Left lobe of liver (tissue), 2 donors: ENCODE measurements around the gene SH2D4B. TPM values are rescaled to one million over a fixed set of nuclear protein-coding genes. Genes with fewer than 3 reads are reported as not detected.

Experiments used
- ATAC-seq: fragments of 200-7000 bp; cut with Tn5 transposase; one replicate; pipeline ENCODE4 v1.9.1; 2020; ENCODE audit warnings: mild to moderate bottlenecking, moderate library complexity
- DNase-seq: peaks from one replicate; pipeline ENCODE4 v3.0.0-alpha.2; 2020; ENCODE audit warnings: low spot score
- total RNA-seq: library from RNA; stranded (reverse); gene quantifications from one replicate; pipeline ENCODE4 v1.2.1, GENCODE V29; 2021
- donor health status: DM: no; HTN: no; CAD: no; lungs with moderate emphysema.
- donor health status: DM: no; HTN: yes; CAD: no.

Gene SH2D4B
- total RNA-seq, 1 donor from 2014 or later: not detected

DNA sequence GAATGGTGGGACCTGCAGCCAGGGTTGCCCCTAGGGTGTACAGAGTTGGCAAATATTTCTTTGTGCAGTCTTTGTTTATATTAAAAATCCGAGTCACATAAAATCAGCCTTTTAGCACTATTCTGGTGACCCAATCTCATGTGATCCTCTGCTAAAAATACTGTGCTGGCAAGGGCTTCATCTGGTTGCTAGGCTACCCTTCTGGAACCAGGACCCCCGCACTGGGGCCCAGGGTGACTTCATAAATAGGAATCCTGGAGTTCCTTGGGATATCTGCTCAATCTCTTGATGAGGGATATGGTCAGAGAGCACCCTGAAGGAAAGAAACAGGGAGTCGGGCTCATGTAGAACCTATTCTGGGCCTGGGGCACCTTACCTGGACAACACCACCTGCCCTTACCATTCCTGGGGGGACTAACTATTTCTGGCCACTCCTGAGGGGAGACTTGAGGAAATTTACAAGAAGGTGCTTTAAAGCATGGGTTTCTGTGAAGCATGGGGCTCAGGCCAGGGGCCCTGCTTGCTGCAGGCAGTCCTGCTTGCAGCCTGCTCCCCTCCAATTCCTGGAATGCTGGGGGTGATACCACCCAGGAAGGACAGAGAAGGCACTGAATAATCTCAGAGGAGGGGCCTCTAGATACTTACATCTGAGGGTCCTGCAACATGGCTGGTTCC lies 44.7 kb downstream of the SH2D4B start:
- no peak for DNase-seq
- no peak for ATAC-seq

DNA sequence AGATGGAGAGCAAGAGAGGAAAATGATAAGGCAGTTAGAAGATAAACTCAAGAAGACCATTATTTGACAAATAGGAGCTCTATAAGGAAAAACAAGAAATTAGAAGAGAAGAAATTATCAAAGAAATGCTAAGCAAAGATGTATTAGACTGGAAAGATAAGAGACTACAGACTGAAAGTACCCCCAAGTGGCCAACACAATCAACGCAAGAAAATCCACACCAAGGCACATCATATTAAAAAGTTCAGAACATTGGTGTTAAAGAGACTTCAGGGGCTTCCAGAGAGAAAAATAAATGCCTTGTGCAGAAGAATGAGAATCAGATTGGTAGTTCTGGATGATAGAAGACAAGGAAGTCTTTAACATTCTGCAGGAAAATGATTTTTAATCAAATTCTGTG lies 46.0 kb downstream of the SH2D4B start:
- ATAC-seq (no peak), DNase-seq (no peak)

DNA sequence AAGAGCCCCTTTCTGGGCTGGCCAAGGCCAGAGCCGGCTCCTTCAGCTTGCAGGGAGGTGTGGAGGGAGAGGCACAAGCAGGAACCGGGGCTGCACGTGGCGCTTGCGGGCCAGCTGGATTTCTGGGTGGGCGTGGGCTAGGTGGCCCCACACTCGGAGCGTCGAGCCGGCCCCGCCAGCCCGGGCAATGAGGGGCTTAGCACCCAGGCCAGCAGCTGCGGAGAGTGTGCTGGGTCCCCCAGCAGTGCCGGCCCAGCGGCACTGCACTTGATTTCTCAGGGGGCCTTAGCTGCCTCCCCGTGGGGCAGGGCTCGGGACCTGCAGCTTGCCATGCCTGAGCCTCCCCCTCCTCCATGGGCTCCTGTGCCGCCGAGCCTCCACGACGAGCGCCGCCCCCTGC lies 48.1 kb downstream of the SH2D4B start:
- DNase-seq: peak; percentile 26
- ATAC-seq: no peak

DNA sequence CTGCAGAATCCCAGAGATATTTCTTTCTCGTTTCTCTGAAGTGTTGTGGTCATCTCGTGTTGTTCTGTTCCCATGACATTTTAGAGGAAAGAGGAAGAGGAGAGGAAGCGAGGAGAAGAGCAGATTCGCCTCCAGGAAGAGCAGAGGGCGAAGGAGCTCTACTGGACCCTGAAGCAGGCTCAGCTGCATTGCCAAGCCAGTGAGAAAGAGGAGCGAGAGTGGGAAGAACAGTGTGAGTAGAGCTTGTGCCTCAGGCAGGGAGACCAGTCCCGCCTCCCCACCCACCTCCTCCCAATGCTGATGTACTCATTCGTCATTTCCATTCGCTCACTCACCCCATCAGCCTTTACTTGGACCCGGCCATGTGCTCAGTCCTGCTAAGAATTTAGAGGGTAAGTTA lies 50.8 kb downstream of the SH2D4B start:
- ATAC-seq (no peak), DNase-seq (peak; percentile 21)

DNA sequence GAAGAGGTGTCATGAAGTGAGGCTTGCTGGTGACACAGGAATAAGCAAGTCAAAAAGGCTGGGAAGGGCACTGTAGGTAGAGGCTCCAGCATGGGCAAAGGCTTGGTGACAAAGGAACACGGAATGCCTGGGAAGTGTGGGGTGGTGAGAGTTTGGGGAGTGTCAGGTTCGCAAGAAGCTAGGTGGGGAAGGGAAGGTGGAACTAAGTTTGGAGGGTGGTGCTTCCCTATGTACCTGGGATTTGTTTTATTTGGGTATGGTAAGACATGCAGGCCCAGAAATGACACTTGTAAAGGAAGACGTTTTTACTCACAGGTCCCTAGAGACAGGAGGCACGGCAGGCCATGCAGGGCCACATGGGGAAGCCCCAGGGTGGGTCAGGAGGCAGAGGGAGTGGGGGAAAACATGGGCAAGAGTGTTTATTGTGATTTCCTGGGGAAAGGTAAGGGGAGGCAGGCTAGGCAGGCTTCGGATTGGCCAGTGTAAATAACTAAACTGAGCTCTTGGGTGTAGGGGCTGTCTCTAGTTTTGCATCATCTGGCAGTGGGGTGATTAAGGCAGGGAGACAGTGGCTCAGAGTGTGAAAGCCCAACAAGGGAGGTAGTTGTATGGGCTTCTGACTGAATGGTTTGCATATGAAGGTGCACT lies 52.1 kb downstream of the SH2D4B start:
- ATAC-seq (no peak), DNase-seq (no peak)

DNA sequence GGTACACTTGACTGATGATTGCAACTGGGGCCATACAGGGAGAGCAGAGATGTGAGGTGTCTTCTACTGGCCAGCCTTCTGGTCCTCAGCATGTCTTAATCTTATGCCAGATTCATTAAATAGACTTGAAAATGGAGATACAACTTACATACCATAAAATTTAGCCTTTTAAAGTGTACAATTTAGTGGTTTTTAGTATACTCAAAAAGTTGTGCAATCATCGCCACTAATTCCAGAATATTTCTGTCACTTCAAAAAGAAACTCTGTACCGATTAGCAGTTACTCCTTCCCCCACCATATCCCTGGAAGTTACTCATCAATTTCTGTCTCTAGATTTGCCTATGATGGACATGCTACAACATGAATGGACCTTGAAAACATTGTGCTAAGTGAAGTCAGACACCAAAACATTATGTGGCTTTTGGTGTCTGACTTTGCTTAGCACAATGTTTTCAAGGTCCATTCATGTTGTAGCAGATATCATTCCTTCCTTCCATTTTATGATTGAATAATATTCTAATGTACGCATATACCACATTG lies 53.0 kb downstream of the SH2D4B start:
- DNase-seq (no peak), ATAC-seq (no peak)

DNA sequence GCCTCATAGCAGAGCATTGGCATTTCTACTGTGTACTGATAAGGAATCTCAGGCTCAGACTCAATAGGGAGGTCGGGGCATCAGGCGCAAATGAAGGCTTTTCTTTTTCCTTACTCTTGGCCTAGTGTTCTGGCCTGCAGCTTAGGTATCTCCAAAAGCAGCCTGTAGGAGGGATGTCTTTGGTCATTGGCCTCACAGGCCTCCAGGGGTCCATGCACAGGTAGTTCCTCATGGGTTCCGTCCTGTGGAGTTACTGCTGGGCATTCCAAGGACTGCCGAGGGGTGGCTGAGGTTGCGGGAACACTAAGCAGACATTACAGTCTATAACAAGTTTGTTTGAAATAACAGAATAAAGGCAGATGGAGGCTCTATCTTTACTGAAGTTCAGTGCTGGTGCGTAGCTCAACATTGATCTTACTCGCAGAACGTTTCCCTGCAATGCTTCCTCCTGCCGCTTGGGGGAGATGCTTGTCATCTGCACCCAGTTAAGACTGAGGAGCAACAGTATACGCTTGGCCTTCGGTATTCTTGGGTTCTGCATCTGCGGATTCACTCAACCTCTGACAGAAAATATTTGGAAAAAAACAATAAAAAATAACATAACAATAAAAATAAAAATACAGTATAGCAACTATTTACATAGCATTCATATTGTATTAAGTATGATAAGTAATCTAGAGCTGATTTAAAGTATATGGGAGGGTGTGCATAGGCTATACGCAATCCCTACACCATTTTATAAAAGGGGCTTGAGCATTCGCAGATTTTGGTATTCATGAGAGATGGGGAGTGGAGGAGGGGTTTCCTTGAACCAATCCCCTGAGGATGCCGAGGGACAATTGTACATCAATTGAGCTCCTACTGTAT lies 58.9 kb downstream of the SH2D4B start:
- ATAC-seq (peak; percentile 91), DNase-seq (no peak)

DNA sequence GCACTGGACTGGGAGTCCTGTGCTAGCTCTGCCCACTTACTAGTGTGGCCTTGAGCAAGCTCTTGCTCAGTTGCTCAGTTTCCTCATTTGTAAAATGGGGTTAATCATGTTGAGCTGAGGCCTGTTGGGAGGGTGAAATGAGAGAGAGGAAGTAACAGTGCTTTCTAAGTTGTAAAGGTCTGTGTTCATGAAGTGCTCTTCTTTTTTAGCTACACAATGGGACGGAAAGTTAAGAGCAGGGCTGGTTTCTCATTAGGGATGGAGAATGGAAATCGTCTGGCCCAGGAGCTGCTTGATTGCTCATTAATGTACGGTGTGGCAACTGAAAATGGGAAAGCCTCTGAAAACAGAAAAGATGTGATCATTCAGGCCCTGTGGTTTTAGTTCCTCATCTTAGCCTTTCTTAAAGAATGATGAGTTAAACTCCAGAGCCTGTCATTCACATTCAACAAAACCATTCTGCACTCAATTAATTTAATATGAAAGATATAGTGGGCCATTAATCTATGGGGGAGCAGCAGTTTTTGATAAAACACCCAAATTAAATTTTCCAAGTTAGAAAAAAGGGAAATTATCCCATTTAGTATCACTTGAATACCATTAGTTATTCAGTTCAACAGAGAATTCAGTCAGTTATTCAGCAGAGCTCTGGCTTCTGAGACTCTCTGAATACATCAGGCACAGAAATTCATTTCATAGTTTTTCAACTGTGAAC lies 60.5 kb downstream of the SH2D4B start:
- no peak for DNase-seq
- ATAC-seq: no peak

DNA sequence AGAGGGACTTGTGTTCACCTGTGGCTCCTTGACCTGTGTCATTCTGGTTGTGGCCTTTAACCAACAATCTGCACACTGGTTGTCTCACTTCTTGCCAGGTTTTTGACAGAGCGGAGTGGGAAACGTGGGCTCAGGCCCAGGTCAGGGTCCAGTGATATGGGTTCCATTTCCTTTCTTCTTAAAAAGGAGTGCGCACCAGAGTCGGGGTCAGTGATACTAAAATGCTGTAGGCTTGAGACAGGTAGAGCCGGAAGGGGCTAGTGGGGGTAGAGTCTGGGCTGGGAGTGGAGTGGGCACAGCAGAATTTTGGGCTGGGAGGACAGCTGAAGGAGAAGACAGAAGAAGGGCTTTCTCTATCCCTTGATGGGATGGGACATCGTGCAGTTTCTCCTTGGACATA lies 61.2 kb downstream of the SH2D4B start:
- no peak for ATAC-seq

DNA sequence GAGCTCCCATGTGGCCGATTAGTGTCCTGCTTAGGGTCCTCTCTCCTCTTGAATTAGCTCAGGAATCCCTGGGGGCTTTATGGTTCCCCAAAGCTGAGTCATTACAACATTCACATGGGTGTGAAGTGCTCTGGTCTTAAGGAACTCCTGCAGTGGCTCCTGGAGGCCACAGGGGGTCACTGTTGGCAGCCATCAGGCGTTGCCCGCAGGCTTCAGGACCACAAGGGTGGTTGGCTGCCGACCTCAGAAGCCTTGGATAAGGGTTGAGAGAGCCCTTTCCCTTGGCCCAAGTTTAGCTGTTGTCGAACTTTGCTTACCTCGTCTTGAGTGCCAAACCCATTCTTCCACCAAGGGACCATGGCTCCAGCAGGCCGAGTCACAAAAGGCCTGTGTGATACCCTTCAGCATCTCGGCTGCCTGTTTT lies 61.7 kb downstream of the SH2D4B start:
- DNase-seq (no peak), ATAC-seq (peak; percentile 72)

More for the DNA sequence above, 61.2 kb downstream of the SH2D4B start:
- no peak for DNase-seq

DNA sequence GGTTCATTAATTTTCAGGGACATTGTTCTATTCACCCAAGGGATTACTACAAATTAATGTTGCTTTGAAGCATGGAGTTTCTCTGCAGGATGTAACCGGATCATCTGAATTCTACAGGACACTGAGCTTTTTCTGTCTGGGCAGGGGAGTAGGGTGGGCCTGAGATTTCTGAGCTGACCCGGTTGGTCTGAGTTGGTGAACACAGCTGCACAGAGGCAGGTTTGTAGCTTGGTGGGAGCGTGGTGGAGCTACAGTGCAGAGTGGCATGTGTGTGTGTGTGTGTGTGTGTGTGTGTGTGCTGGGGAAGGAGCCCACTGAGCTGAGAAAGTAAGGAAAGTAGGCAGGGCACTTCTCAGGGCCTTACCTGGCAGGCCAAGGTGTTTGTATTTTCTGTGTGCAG lies 62.6 kb downstream of the SH2D4B start:
- ATAC-seq (no peak), DNase-seq (no peak)

DNA sequence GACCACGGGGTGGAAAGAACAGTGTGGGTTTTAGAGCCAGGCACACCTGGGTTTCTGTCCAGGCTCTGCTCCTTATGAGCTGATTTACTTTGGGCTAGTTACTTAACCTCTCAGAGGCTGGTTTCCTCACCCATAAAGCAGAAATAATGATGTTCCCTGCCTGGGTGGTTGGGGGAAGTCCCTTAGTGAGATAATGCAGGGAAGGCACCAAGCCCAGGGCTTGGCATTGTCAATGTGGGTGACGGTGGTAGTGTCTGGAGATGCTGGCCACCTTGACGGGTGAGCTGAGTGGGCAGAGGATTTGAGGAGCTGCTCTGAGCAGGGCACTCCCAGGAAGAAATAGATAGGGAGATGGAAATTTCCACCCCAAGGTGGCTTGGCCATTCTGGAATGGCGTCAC lies 65.2 kb downstream of the SH2D4B start:
- DNase-seq (no peak), ATAC-seq (no peak)

DNA sequence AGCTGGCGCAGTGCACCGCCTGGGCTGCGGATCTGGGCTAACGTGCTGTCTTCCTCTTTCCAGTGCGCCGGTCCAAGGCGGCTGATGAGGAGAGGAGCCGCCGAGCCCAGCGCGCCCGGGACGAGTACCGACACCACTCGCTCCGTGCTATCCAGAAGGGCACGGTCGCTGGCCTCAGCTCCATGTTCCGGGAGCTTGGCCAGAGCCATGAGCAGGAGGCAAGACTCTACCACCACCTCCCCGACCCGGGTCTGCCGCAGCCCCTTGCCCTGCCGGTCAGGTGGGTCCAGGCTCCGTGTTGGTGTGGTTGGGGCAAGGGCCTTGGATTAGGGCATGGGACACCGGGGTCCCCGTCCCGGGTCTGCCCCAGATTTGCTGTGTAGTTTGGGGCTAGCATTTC lies 65.8 kb downstream of the SH2D4B start:
- no peak for DNase-seq
- ATAC-seq: no peak

DNA sequence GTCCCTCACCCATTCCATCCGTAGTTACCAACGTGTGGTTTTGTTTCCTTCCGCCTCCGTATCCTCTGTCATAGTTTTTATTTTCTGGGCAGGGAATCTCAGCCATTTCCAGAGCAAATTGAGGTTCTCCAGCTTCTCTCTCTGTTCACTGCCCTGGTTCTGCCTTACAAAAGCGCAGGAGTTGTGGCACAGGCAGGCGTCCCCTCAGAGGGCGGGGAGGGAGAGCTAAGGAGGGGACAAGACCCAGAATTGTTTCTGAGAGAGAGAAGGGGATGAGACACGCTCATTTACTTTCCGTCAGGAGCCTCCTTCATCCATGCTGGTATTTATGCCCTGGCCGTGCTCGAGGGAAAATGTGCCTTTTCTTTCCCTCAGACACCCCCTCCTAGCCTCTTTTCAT lies 71.0 kb downstream of the SH2D4B start:
- ATAC-seq: no peak
- DNase-seq: peak; percentile 15

DNA sequence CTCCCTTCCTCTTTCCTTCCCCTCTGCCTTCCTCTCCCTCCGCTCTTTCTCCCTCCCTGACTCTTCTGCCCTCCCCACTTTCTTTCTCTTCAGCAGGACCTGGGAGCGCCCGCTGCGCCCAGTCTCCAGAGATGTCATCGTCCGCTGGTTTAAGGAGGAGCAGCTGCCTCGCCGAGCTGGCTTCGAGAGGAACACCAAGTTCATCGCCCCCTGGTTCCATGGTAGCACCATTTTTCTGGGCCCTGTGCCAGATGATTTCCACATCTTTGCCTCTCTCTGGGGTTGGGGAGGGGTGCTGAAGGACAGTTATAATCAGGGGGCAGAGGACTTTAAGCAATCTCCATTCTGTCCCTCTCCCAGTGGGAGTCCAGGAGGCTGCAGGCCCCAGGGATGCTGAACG lies 71.6 kb downstream of the SH2D4B start:
- ATAC-seq (peak; percentile 31), DNase-seq (peak; percentile 48)

DNA sequence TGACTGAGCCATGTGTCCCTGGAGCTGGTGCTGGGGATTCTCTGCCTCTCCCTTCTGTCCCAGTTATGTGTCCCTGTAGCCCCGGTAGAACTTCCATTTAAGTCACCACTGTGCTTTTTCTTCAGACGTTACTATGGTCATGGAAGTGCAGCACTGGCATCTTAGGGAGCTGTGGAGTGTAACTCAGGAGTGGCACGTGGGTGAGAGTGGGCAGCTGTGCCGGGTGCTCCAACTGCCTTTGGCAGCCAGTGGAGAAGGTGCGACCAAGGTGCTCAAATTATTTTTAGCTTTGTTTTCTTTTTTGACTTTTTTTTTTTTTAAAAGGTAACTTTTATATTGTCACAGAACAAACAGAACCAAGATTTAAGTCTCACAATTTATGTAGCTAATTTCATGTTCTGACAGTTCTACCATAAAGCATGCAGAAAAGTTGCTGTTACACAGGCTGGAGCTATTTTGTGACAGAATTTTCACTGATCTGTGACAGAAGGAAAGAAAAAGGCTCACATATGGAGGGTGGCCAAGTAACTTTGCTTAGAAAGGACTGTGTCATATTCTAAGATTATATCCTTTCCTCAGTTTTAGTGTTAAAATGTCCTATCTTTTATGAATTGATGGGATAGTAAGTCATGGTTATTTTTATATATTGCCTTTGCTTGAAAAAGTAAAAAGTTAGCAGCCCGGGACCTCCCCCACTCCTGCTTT lies 73.9 kb downstream of the SH2D4B start:
- DNase-seq: no peak
- no peak for ATAC-seq

DNA sequence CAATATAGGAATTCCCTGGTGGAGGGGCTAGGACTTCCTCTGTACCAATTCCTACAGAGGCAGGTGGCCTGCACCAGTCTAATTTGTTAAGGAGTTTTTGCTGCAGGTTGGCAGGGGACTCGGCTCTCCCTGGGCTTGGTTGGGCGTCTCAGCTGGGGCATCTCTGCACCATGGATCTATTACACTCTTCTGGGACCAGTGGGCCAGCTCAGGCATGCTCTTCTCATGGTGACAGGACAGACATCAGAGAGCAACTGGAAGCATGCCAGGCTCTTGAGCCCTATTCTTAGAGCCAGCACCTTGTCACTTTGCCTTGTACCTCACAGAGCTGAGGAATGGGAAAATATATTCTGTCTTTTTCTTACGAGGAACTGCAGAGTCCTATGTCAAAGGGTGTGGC lies 74.6 kb downstream of the SH2D4B start:
- peak; percentile 35 for DNase-seq
- no peak for ATAC-seq

DNA sequence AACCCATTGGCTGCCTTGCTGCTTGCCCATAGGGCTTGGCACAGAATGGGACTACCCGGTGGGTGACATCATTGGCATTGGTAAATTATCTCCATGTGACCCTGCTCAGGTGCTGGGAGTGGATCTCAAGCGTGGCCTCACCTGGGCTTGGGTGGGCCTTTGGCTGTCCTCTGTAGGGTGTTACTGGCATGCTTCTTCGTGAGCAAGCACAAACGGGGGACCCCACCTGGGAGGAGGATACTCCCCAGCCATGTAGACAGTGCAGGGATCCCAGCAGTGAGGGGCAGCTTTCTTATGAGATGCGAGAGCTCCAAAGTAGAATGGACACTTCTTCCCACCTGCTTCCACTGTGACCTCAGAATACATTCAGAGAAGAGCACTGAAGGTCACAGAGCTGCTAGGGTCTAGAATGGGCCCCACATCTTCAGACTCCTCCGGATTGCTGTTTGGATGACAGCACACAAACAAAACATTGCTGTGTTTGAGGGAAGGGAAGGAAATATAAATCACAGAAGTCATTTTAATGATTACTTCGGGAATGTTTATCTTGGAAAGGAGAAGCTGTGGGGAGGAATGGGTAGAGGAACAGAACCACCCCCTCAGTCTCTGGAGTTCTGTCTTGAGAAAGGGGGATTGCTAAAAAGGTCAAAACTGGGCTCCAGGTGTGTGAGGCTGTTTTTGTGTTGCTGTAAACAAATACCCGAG lies 75.9 kb downstream of the SH2D4B start:
- DNase-seq: peak; percentile 30
- ATAC-seq: no peak

DNA sequence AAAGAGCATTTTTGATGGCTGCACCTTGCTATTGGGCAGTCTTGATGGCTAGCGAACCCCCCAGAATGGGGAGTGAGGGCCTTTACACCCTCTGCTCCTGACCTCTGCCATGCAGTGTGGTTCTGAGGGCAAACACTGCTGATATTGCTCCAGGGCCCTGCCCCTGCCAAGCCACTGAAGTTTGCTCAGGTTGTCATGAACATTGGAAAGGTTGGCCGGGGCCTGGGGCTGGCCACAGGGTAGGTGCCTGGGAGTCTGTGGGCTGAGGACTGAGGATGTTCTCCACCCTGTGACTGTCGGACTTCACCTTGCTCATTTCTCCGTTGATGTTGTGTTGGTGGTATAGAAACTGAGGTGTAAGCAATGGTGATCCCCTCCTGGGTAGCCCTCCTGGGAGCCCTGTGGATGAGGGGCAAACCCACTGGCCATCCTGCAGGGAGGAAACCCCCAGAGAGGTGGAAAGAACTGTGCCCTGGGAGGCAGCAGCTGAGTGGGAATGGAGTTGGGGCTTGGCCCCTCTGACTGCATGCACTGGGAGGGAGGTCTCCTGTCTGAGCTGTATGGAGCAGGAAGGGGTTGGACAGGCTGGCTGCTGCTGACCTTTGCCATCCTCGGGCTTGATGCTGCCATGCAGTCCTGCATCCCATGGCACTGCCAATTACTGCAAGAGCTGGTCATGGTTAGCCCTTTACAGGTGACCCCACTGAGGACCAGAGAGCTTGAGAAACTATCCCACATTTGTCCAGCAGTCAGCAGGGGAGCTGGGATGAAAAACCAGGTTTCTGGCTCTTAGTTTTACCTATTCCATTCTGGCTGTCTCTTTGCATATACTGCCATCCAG lies 77.1 kb downstream of the SH2D4B start:
- peak; percentile 37 for DNase-seq
- no peak for ATAC-seq
